Cardiac muscle cell (in vitro differentiated cells and primary cell): ENCODE data around the gene MYEOV. TPM values are rescaled to one million over a fixed set of nuclear protein-coding genes. Genes with fewer than 3 reads are reported as not detected.

Source experiments
- DNase-seq, 2 donors: peaks; one replicate each; pipeline versions ENCODE4 v3.0.0 to v3.0.0-alpha.2; 2010 to 2017; ENCODE audit warnings: low read depth in 1 of 2, low spot score in 1 of 2
- H3K27ac ChIP-seq: fragments of 200-600 bp; sonication (generic); 2 replicates; pipeline ENCODE4 v1.5.1; 2016
- H3K27me3 ChIP-seq: fragments of 200-600 bp; sonication (generic); 2 replicates; pipeline ENCODE4 v1.6.0; 2016; ENCODE audit warnings: control low read depth
- H3K36me3 ChIP-seq: fragments of 200-600 bp; sonication (generic); 2 replicates; pipeline ENCODE4 v1.5.1; 2016; ENCODE audit warnings: control low read depth
- H3K4me1 ChIP-seq: fragments of 200-600 bp; sonication (generic); 2 replicates; pipeline ENCODE4 v1.8.1; 2017; ENCODE audit warnings: low read depth, mild to moderate bottlenecking, mixed run types
- H3K4me3 ChIP-seq: fragments of 200-600 bp; sonication (generic); 2 replicates; pipeline ENCODE4 v1.5.1; 2016; ENCODE audit warnings: mild to moderate bottlenecking
- H3K9me3 ChIP-seq: fragments of 200-600 bp; sonication (generic); 2 replicates; pipeline ENCODE4 v1.5.1; 2017; ENCODE audit warnings: low read depth, mild to moderate bottlenecking, control low read depth
- CTCF ChIP-seq: IDR thresholded peaks from 2 replicates; pipeline ENCODE4 v1.5.1; 2012; ENCODE audit warnings: low read depth, mild to moderate bottlenecking, low read length
- polyA plus RNA-seq: library from polyadenylated mRNA; unstranded; fragments of >200 nt; fragmentation: Nextera tagmentation; extraction: Ambion mirVana; gene quantifications from 2 replicates; pipeline ENCODE4 v1.2.1, GENCODE V29; 2016
- total RNA-seq: library from RNA; depleted of rRNA; stranded (reverse); fragments of >200 nt; gene quantifications from 2 replicates; pipeline ENCODE4 v1.2.3, GENCODE V29; 2016

Gene MYEOV
- total and polyA plus RNA-seq, 2 experiments from 2014 or later: 0.51 TPM; not detected in 1

- no peak for DNase-seq
- H3K9me3 ChIP-seq: no peaks in the 10 kb centered on the region
- no peak for TF ChIP-seq CTCF
Measured at GRCh38 chr11:69257134-69257533, 36.8 kb upstream of the MYEOV start.

GRCh38 chr11:69257838-69258658, 35.9 kb upstream of the MYEOV start:
- Histone ChIP-seq H3K27ac (no peak overlapping the region), H3K36me3 (no peaks in the 10 kb centered on the region), H3K4me1 (no peaks in the 10 kb centered on the region), H3K27me3 (no peaks in the 10 kb centered on the region), H3K4me3 (no peak overlapping the region), H3K9me3 (no peaks in the 10 kb centered on the region)
- TF ChIP-seq CTCF: no peak
- DNase-seq: no peak

More at GRCh38 chr11:69257134-69257533, 36.8 kb upstream of the MYEOV start:
- Histone ChIP-seq H3K27me3 (no peaks in the 10 kb centered on the region), H3K4me1 (no peaks in the 10 kb centered on the region), H3K4me3 (no peak overlapping the region), H3K36me3 (no peaks in the 10 kb centered on the region), H3K27ac (no peak overlapping the region)

- Histone ChIP-seq H3K36me3 (no peaks in the 10 kb centered on the region), H3K9me3 (no peaks in the 10 kb centered on the region), H3K4me3 (no peak overlapping the region), H3K4me1 (peaks cover 8% of the 10 kb centered on the region), H3K27ac (no peak overlapping the region), H3K27me3 (no peaks in the 10 kb centered on the region)
- no peak for TF ChIP-seq CTCF
- no peak for DNase-seq
Measured at GRCh38 chr11:69259096-69259495, 34.9 kb upstream of the MYEOV start.

GRCh38 chr11:69260622-69261021, 33.3 kb upstream of the MYEOV start:
- Histone ChIP-seq H3K4me1 (peaks cover 10% of the 10 kb centered on the region), H3K9me3 (no peaks in the 10 kb centered on the region), H3K27me3 (no peaks in the 10 kb centered on the region), H3K36me3 (no peaks in the 10 kb centered on the region), H3K4me3 (no peak overlapping the region), H3K27ac (no peak overlapping the region)
- DNase-seq: no peak
- no peak for TF ChIP-seq CTCF

GRCh38 chr11:69261116-69261515, 32.8 kb upstream of the MYEOV start:
- Histone ChIP-seq H3K27ac (no peak overlapping the region), H3K4me3 (no peak overlapping the region), H3K27me3 (no peaks in the 10 kb centered on the region), H3K36me3 (no peaks in the 10 kb centered on the region), H3K4me1 (peaks cover 10% of the 10 kb centered on the region), H3K9me3 (no peaks in the 10 kb centered on the region)
- no peak for DNase-seq
- no peak for TF ChIP-seq CTCF
